Choroid plexus epithelial cell (primary cell): Measurements from ENCODE around the gene MAML2.
"Not testable (repeated sequence)": the region's sequence is repeated elsewhere in the genome, so short reads cannot be mapped to it uniquely, and the experiment has no call there.

ENCODE experiments used
- DNase-seq: peaks from one replicate; pipeline ENCODE4 v3.0.0-alpha.2; 2010; ENCODE audit warnings: low read depth
- H3K4me3 ChIP-seq: 2 replicates; pipeline ENCODE4 v1.5.1; 2011; ENCODE audit warnings: low read depth, mild to moderate bottlenecking, control low read depth, low read length, moderate library complexity
- CTCF ChIP-seq: conservative IDR thresholded peaks from 2 replicates; pipeline ENCODE4 v1.5.1; 2011; ENCODE audit warnings: low read depth, mild to moderate bottlenecking, control low read depth, inconsistent platforms, low read length, moderate library complexity

Gene MAML2

GRCh38 chr11:96288915-96289314 is 54.1 kb downstream of the MAML2 start:
- DNase-seq: no peak
- H3K4me3 ChIP-seq: no peak overlapping the region
- TF ChIP-seq CTCF: no peak

- peak; percentile 33 for DNase-seq
- TF ChIP-seq CTCF: no peak
- no peak overlapping the region for H3K4me3 ChIP-seq
Observed at GRCh38 chr11:96287822-96288439, 55.1 kb downstream of the MAML2 start.

- not testable (repeated sequence) for H3K4me3 ChIP-seq, DNase-seq
Observed at GRCh38 chr11:96285985-96286384, 57.0 kb downstream of the MAML2 start.

- TF ChIP-seq CTCF: no peak
- no peak overlapping the region for H3K4me3 ChIP-seq
- DNase-seq: no peak
Observed at GRCh38 chr11:96284917-96285316, 58.1 kb downstream of the MAML2 start.

GRCh38 chr11:96284401-96284800 is 58.6 kb downstream of the MAML2 start:
- TF ChIP-seq CTCF: no peak
- DNase-seq: no peak
- H3K4me3 ChIP-seq: no peak overlapping the region

- DNase-seq: no peak
- no peak overlapping the region for H3K4me3 ChIP-seq
- TF ChIP-seq CTCF: no peak
Observed at GRCh38 chr11:96282625-96283220, 60.3 kb downstream of the MAML2 start.

- DNase-seq: no peak
- H3K4me3 ChIP-seq: no peak overlapping the region
- no peak for TF ChIP-seq CTCF
Observed at GRCh38 chr11:96280444-96280843, 62.6 kb downstream of the MAML2 start.
